HG03558 (cell line): ENCODE results near the gene HSD17B12.
A peak's percentile ranks its signal among the peaks of the same experiment; 100 is the strongest.

Source experiments
- ATAC-seq: cut with Tn5 transposase; IDR thresholded peaks from one replicate; pipeline ENCODE4 v1.9.1; 2021; ENCODE audit warnings: moderate number of reproducible peaks; ENCODE audit not compliant: unreplicated experiment; ENCODE audit errors: extremely low read depth

HSD17B12 gene

DNA sequence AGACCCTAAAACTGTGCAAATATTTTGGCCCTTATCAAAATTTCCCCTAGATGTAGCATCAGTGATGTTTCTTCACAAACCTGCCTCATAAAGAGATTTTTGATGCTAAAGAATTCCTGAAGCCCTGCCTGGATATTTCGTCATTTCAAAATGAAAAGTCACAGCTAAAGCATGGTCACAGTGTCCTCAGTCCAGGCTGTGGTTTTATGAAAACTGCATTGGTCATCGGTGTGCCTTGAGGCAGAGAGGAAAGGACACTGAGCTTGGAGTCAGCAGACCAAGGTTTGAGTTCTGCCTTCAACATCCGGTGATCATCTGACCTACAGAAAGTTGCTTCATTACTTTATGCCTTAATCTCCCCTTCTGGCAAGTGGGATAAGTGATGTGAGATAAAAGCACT lies 165.3 kb downstream of the HSD17B12 start:
- no peak for ATAC-seq

DNA sequence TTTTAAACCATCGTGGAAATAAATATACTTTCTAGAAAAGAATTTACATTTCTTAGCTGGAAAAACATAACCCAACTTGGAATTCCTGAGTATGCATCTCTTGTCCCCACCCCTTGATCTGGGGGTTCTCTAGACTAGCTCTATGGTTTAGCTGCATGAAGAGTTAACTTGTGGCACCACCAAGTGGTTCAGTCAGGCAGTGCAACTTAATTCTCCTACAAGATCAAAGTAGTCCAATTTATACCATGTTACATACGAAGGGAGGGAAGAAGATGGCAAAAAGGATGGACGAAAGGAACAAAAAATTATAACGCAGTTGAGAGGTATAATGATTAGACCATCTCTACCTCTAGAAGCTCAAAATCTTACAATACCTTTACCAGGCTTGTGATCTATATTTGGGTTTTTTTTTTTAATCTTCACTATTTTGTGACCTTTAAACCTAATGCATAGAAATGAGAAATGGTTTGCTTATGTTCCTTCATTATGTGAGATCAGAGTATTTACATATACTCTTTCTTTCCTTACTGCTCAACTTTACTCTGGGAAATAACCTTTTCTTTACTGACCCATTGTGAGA lies 171.6 kb downstream of the HSD17B12 start:
- peak; percentile 78 for ATAC-seq

DNA sequence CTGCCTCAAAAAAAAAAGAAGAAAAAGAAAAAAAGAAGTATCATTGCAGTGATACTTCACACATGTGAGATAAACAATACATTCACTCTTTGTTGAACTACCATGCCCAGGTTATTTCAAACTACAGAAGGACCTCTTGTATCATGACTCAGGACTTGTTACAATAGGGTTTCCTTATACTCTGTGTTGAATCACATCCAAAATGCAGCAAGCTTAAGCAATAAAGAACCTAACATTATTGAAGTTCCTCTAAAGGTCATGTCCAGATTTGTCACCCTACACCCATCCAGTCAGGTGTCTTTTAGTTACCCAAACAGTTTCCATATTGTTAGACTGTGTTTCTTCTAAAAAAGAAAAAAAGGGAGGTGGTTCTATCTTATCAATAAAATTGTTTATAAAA lies 173.2 kb downstream of the HSD17B12 start:
- ATAC-seq, result no peak

DNA sequence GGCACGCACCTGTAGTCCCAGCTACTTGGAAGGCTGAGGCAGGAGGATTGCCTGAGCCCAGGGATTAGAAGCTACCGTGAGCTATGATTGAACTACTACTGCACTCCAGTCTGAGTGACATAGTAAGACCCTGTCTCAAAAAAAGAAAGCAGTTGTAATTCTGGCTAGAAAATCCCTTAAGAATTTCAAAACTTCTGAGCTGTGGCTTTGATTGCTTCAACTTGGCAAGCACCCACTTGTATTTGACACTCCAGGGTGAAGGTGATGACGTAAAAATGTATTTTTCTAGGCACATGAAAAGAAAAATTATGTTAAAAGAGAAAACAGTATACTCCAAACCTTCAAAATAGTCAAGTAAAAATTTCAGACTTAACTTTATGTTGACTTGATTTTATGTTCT lies 176.5 kb downstream of the HSD17B12 start:
- ATAC-seq, result no peak

DNA sequence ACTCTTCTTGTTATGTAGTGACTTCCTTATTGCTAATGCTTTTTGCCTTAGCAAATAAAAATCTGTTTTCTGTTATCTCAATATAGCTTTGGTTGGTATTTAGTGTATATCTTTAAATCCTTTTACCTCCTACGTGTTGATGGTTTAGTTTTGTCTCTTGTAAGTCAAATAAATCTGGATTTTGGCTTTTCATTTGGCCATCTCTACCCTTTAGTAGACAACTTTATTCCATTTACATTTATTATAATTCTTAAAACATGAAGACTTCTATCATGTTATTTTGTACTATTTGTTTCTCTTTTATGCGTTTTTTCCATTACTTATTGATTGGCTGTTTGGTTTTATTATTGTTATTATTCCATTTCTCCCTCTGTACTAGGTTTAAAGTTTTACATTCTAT lies 180.6 kb downstream of the HSD17B12 start:
- ATAC-seq, result no peak

DNA sequence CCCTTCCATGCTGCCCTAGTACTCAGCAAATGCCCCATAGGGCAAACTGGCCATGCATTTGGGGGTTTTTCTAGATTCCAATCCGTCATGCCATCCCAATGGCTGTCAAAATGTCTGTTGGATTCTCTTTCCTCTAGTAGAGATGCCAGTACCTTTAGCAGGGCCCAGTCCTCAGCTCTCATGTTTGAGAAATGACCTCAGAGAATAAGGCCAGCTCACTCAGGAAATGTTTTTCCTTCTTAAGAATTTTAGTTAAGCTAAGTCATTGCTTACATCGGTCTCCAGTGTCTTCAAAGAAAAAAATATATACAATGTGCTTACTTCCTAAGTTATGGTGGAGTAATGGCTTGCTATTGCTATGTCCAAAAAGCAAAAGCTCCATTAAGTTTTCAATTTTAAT lies 186.0 kb downstream of the HSD17B12 start:
- ATAC-seq, result no peak

DNA sequence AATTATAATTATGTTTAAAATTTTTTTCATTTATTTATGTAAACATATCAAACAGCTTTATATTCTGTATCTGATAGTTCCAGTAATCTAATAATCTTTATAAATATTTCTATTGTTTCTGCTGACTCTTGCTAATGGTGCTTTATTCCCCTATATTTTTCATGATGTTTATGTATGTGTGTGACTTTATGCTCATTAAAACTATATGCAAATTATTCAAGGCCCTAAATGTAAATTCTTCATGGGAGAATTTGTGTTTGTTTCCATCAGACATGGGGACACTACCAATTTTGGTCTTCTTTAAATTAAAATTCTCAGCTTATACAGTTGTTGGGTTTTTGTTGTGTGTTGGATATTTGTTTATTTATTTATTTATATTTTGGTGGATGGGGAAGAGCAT lies 186.4 kb downstream of the HSD17B12 start:
- no peak for ATAC-seq

DNA sequence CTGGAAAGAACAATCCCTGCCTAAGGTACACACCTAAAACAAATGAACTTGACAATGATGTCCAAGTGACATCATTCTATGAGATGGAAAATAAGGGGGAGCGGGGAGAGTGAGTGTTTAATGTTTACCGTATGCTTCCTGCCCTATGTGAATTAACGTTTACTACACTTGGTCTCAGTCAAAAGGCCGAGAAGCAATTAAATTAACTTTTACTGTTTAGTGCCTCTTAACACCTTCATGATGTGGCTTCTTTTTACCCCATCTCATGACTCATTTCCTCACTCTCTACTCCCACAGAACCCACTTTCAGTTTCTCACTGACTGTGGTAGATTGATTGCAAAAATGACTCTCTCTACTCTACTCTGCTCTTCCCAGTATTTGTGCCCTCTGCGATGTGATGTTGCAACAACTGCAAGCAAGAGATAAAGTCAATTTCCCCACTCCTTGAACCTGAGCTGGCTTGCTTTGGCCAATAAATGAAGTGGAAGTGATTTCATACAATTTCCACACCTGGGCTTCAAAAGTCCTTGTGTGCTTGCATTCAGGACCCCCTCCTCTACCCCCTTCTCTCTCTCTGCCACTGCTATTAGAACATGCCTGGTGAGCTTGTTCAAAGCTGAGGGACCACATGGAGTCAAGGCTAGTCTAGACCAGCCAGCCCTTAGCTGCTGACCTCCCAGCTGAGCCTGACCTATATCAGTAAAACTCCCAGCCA lies 188.5 kb downstream of the HSD17B12 start:
- peak; percentile 100 for ATAC-seq

DNA sequence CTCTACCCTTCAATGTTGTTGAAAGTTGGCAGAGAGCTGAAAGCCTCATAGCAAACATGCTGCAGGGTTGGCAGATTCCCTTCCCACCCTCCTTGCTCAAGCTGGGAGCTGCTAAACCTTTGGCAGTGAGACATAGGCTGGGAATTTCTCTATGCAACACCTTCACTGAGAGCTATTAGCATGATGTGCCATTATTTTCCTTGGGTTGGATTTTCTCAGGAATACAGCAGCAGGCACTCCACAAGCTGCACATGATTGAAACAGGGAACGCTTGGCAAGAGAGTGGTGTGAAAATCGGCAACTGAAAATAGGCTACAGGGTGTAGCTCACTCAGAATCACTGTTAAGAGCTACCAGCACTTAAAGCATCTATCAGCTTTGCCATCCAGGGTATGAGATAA lies 190.5 kb downstream of the HSD17B12 start:
- no peak for ATAC-seq

DNA sequence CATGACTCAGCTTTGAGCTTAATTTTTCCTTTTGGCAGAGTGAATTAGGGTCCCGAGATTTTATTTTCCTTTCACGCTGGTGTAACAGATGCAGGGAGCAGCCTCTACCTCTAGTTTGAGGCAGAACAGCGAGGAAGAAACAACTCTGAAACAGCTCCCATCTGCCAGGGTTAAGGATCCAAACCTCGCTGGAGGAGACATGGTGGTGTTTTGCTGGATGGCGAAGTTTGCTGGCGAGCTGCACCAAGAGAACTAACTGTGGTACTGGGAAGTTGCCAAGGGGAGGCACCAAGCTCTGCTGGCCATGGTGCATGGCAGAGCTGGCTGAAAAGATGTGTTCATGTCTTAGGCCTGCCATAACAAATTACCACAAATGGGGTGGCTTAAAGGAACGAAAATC lies 192.5 kb downstream of the HSD17B12 start:
- ATAC-seq, result no peak

DNA sequence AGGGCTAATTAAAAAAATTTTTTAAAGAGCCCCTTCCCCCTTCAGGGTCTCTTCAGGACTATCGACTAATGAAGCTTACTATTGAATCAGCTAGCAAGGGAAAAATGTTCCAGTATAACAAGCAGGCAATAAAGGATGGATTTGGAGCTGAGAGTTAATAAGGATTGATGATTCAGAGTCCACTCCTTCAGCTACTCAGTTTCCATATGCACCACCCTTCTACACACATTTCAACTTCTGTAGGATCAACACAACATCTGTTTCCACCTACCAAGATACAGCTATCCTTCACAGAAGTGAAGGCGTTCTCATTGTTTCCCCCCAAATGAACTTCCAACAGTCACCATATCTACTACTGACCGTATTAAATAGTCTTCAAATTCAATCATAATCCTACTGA lies 193.5 kb downstream of the HSD17B12 start:
- ATAC-seq, result no peak

DNA sequence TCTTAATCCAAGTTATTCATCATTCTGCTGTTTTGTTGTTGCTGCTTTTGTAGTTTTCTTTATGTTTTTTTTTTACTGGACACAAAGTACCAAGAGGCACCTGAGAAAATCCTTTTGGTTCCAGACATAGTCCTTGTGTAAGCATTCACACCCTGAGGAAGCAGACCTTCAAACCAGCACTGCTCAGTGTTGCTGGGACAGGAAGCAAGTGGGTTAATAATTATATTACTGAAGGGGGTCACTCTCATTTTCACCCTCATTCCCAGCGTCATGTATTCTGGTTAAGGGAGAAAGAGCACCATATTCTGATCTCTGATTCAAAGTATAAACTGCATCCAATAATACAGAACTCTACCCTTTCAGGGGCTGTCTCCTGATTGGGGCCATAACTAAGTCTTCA lies 194.2 kb downstream of the HSD17B12 start:
- ATAC-seq, result peak; percentile 53

DNA sequence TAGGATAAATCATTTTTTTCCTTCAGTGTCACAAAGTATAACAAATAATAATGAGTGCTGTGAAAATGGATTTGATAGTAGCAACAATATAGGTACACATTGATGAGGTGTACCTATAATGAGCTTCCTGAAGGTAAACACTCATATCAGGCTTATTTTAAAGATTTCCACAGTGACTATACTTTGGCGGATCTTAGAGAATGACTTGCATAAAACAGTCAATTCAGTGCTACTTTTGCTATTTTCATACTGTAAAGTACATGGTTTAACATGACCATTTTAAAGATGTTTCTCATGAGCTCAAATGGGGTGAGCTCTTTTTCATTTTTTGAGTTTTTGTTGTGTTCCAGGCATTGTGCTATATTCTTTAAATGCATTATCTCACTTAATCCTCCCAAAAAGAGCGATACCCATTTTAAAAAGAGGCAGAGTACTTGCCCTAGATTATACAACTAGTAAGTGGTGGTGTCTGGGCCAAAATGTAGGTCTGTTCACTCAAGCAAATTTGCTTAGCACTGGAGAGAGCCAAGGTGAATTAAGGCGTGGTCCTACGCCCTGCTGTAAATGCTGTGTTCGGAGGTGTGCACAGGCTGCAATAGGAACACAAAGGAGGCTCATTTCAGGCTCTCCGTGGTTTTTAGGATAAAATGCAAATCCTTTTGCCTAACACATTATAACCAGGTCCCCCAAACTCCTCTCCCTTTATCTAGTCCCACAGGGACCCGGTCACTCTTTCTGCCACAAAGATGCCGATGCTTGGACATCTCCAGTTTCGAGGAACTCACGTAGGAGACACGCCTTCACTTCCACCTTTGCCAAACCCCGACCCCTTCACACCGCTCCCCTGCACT lies 199.5 kb downstream of the HSD17B12 start:
- ATAC-seq, result no peak

DNA sequence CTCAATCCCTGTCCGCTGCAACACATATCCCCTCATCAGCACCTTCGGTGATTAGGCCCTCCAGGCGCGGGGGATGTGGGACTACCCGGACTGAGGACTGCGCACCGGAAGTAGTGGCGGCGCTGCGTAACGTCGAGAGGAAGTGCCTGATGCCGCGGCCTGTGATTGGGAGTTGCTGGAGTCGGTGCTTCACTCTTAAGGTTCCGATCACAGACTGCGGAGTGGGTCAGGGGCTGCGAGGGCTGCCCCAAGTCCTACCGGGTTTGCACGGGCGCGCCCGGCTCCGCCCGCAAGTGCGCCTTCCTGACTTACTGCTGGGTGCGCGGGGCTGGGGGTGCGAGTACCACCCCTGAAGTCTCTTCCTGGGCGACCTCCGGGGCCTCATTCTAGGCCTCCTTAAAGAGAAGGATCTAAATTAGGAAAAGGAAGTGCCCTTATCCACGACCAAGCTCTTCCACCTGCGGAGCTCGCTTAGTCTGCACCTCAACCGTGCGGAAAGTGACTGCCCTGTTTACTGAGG lies 200.2 kb downstream of the HSD17B12 start, which contains the start of gene ALKBH3:
Gene ALKBH3 (plus strand): TSS at position 192 of the 520 bp plus-strand sequence. CDS start 1,822 bp downstream, outside the sequence.
- ATAC-seq, result peak; percentile 94

DNA sequence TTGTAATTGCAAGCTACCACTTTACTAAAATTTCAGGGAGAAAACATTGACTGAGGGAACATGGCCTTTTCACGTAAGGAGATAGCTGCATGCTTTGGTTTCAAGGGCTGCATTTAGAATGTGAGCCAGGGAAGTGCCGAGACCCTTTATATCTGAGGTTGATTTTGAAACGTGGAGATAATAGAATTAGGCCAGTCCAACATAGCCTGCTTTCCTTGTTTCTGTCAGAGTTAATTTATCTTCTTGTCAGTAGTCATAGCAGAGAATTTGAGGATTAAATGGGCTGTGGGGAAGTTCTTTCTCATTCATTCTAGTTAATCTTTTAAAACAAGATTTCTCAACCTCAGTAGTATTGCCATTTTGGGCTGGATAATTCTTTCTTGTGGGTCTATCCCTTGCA lies 212.3 kb downstream of the HSD17B12 start:
- ATAC-seq, result no peak

DNA sequence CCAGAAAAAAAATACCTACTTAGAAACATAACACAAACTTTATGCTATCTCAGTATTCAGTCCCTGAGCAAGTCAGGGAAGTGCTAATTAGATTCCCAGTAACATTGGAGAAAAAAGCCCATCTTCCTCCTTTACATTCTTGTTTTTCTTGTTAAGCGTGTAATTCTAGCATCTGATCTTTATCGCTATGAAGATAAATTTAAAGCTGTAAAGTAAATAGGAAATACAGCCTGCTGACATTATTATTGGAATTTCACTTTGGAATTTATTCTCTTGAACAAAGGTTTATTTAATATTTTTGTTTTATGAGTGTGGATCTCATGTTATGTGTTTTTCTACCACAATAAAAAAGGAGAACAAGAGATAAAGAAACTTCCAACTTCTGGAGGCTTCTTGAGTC lies 214.0 kb downstream of the HSD17B12 start:
- ATAC-seq, result no peak

DNA sequence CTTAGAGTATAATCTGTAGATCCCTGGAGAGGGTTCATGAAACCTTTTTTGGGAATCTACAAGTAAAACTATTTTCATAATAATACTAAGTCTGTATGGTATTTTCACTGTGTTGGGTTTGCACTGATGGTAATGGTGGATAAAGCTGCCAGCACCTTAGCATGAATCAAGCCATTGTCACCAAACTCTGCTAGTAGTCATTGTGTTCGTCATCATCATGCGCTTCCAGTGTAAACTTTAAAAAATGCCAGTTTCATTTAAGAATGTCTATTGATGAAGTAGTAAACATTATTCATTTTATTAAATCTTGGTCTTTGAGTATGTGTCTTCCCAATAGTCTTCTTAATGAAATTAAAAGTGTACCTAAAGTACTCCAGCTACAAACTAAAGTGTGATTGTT lies 215.1 kb downstream of the HSD17B12 start:
- no peak for ATAC-seq

DNA sequence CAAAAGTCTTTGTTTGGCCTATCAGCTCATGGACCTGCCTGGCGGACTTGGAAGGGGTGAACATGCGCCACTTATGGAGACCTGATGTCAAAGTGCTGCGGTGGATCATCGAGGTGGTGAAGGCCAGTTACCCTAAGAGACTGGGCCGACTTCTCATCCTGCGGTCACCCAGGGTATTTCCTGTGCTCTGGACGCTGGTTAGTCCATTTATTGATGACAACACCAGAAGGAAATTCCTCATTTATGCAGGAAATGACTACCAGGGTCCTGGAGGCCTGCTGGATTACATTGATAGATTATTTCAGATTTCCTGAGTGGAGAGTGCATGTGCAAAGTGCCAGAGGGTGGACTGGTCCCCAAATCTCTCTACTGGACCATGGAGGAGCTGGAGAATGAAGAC lies 218.0 kb downstream of the HSD17B12 start:
- ATAC-seq, result no peak

DNA sequence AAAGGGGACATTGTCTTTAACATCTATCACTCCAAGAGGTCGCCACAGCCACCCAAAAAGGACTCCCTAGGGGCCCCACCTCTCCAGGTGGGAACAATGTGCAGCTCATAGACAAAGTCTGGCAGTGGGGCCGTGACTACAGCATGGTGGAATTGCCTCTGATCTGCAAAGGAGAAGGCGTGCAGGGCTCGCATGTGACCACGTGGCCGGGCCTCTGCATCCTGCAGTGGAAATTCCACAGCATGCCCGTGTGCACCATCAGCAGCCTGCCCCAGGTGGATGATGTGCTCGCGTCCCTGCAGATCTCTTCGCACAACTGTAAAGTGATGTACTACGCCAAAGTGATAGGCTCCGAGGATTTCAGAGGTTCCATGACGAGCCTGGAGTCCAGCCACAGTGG lies 218.6 kb downstream of the HSD17B12 start:
- ATAC-seq, result no peak

DNA sequence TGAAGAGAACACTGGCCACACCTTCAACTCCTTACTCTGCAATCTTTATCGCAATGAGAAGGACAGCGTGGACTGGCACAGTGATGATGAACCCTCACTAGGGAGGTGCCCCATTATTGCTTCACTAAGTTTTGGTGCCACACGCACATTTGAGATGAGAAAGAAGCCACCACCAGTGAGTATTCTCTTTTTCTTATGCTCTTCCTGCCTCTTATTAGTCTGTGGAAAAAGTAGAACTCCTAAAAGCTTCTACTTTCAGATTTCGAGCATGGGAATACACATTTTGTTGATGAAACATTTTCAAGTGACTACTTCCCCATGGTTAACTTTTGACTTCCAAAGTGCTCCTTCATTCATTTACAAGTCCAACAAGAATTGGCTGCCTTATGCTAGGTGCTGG lies 221.0 kb downstream of the HSD17B12 start:
- no peak for ATAC-seq

DNA sequence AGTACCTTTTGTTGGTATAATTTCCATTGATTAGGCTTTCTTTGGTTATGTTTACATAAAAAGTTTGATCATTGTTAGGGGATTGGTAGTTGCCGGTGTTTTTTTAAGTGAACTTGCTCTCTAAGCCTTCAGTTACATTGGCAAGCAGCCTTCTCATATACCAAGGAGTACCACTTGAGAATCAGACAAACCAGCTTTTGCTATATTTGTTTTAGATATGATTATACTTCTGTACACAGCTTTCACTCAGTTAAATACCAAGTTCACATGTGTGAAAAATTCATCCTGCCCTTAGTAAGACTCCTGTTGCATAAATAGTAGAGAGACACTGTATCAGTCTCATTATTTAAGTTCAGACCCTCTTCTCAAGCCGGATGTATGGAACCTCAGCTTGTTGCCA lies 222.5 kb downstream of the HSD17B12 start:
- no peak for ATAC-seq
